ENCODE results near the gene GINS1.
A peak's percentile ranks its signal among the peaks of the same experiment; 100 is the strongest.

The GINS1 gene

GRCh38 chr20:25378189-25378883 lies 29.1 kb upstream of the GINS1 start:
- no peak for TF ChIP-seq ZNF274 (IDR thresholded peaks at IDR 0.05; ENCODE audit: low read depth, low read length)
- no peak overlapping the region for H3K4me3 ChIP-seq (ENCODE audit: low read length)

- H3K4me3 ChIP-seq (ENCODE audit: low read length), result no peak overlapping the region
- TF ChIP-seq ZNF274 (IDR thresholded peaks at IDR 0.05; ENCODE audit: low read depth, low read length), result no peak
Observed at GRCh38 chr20:25378884-25379733, 28.4 kb upstream of the GINS1 start.

- TF ChIP-seq ZNF274 (IDR thresholded peaks at IDR 0.05; ENCODE audit: low read depth, low read length), result no peak
- no peak overlapping the region for H3K4me3 ChIP-seq (ENCODE audit: low read length)
Observed at GRCh38 chr20:25380945-25381614, 26.4 kb upstream of the GINS1 start.

GRCh38 chr20:25382704-25383370 lies 24.6 kb upstream of the GINS1 start:
- no peak for TF ChIP-seq ZNF274 (IDR thresholded peaks at IDR 0.05; ENCODE audit: low read depth, low read length)

GRCh38 chr20:25389401-25389857 lies 18.0 kb upstream of the GINS1 start:
- no peak for TF ChIP-seq ZNF274 (IDR thresholded peaks at IDR 0.05; ENCODE audit: low read depth, low read length)

More at GRCh38 chr20:25382704-25383370, 24.6 kb upstream of the GINS1 start:
- no peak overlapping the region for H3K4me3 ChIP-seq (ENCODE audit: low read length)

GRCh38 chr20:25389858-25390537 lies 17.5 kb upstream of the GINS1 start:
- peak overlapping the region; percentile 88 for H3K4me3 ChIP-seq (ENCODE audit: low read length)
- no peak for TF ChIP-seq ZNF274 (IDR thresholded peaks at IDR 0.05; ENCODE audit: low read depth, low read length)

More at GRCh38 chr20:25389401-25389857, 18.0 kb upstream of the GINS1 start:
- peak overlapping the region; percentile 88 for H3K4me3 ChIP-seq (ENCODE audit: low read length)

- H3K4me3 ChIP-seq (ENCODE audit: low read length), result peak within 1 kb of the TSS; percentile 90
- TF ChIP-seq ZNF274 (IDR thresholded peaks at IDR 0.05; ENCODE audit: low read depth, low read length), result no peak
Observed at GRCh38 chr20:25390538-25391528, 16.6 kb upstream of the GINS1 start, which contains the start of gene ABHD12. Gene ABHD12, minus strand, starts transcription at chr20:25390835. Its CDS starts 132 bp downstream, at chr20:25390703.

GRCh38 chr20:25394276-25394675 lies 13.2 kb upstream of the GINS1 start:
- TF ChIP-seq ZNF274 (IDR thresholded peaks at IDR 0.05; ENCODE audit: low read depth, low read length), result no peak
- H3K4me3 ChIP-seq (ENCODE audit: low read length), result no peak overlapping the region

GRCh38 chr20:25394996-25395395 lies 12.5 kb upstream of the GINS1 start:
- no peak overlapping the region for H3K4me3 ChIP-seq (ENCODE audit: low read length)
- no peak for TF ChIP-seq ZNF274 (IDR thresholded peaks at IDR 0.05; ENCODE audit: low read depth, low read length)

GRCh38 chr20:25397096-25397495 lies 10.4 kb upstream of the GINS1 start:
- H3K4me3 ChIP-seq (ENCODE audit: low read length), result no peak overlapping the region
- no peak for TF ChIP-seq ZNF274 (IDR thresholded peaks at IDR 0.05; ENCODE audit: low read depth, low read length)

- no peak overlapping the region for H3K4me3 ChIP-seq (ENCODE audit: low read length)
- TF ChIP-seq ZNF274 (IDR thresholded peaks at IDR 0.05; ENCODE audit: low read depth, low read length), result no peak
Observed at GRCh38 chr20:25397821-25398220, 9.7 kb upstream of the GINS1 start.

GRCh38 chr20:25398376-25399036 lies 9.0 kb upstream of the GINS1 start:
- no peak overlapping the region for H3K4me3 ChIP-seq (ENCODE audit: low read length)
- TF ChIP-seq ZNF274 (IDR thresholded peaks at IDR 0.05; ENCODE audit: low read depth, low read length), result no peak
